ENCODE measurements around the gene SRGAP2B.
"Not testable (repeated sequence)": the region's sequence is repeated elsewhere in the genome, so short reads cannot be mapped to it uniquely, and the experiment has no call there.

The SRGAP2B gene

DNA sequence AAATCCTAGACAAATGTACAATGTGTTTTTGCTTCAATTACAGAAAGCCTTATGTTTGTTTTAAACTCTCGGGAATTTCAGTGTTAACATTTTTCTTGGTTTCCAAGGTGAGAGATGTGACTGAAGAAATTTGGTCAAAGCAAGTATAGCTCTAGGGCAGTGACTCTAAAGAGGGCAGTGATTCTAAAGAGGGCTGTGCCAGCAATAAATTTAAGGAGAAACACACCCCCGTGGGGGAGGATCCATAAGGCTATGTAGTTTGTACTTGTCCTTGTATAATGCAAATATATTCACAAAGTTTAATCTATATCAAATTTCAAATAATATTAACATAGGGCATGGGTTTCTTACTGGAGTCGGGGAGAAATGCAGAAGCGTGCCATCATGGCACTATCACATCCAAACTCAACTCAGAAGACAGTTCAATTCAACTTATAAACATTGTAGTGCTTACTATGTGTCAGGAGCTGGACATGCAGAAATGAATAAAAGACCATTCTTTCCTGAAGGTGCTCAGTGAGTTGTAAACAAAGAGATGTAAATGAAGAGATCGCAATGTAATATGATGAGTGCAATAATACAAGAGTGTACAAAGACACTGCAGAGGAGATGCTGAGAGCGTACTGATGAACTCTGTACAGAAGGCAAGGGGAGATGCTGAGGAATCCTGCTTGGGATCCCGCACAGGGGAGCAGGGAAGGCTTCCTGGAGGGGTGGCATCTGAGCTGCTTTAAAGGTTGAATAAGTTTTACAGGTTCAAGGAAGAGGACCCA is 12.5 kb downstream of the SRGAP2B start:
- DNase-seq = not testable (repeated sequence)

- DNase-seq = not testable (repeated sequence)
These were observed 14.9 kb downstream of the SRGAP2B start for GRCh38 chr1:145080193-145080592.

- peak; percentile 1 to 5 for DNase-seq
These were observed 15.4 kb downstream of the SRGAP2B start for GRCh38 chr1:145079737-145080136.

DNA sequence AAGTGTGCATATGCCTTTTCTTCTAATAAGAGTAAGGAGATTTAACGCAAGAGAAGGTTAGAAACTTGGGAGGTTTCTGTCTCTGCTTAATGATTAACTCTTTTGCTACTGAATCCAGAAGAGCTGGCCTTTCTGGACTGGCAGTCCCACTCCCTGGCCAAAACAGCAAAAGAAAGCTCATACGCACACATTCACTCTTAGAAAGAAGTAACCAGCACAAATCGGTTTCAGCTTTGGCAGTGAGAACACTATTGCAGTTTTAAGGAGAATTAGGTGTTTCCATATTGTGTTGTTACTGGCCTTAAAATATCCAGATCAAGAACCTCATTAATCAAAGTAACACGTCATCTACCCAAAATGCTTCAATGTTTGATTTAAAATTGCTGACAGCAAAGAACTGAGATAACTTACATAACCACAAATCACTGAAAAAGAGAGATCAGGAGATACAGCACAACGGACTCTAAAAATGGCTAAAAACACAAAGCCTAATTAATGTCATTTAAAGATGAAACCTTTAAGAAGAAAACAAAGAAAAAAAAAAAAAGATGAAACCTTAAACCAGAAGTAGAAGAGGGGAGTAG is 16.2 kb downstream of the SRGAP2B start:
- not testable (repeated sequence) for DNase-seq

- not testable (repeated sequence) for DNase-seq
These were observed 17.0 kb downstream of the SRGAP2B start for GRCh38 chr1:145077872-145078786.

DNA sequence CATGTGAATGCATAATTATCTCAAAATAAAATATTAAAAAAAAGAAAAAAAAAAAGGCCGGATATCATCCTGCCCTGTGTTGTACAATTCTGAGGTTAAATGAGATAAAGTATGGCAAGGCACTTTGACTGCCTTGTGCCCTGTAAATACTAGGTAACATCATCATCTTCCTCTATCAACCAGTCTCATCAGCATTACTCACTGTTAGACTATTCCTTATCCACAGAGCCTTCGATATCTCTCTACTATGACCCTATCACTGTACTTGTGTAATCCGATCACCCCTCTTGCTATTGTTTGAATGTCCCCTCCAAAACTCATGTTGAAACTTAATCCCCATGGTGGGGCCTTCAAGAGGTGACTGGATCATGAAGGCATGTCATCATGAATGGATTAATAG is 18.3 kb downstream of the SRGAP2B start:
- DNase-seq = not testable (repeated sequence)

DNA sequence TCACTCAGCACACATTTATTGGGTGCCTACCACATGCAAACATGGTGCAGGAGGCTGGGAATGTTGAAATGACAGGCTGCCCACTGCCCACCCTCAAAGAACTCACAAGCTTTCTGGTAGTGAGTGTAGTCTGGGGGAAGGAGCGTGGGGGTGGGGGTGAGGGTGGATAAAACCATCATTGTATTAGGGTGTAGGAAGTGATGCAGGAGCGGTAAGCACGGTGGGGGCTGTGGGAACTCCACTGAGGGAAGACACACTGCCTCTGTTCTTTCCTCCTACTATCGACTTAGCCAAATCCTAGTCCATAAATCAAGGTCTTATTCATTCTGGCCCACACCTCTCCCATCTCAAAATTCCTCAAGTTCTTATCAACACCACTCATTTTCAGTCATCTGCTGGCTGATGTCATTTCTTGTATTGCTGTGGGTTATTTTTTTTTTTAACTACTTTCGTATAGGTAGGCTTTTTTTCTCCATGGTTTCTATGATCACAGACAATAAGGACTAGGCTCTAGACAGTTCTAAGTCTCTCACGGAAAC is 21.0 kb downstream of the SRGAP2B start:
- not testable (repeated sequence) for DNase-seq

- DNase-seq = not testable (repeated sequence)
These were observed 23.6 kb downstream of the SRGAP2B start for GRCh38 chr1:145071569-145071968.

DNA sequence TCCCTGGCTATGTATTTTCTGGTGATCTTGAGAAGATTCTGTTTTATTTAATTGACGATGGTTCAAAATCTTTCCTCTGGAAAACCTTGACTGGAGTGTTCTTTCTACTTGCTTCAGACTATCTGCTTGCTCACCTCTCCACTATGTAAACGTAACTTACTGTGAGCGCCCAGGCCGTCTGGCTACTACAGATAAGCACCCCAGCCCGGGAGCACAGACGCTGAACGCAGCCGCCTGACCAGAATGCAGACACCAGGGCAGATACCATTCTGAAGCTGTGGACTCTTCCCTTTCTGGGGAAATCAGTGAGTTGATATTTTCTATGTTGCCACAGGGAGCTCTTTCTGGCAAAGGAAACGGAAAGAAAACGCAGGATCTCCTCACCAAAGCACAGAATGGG is 28.6 kb downstream of the SRGAP2B start:
- DNase-seq = not testable (repeated sequence)

- DNase-seq = not testable (repeated sequence)
These were observed 29.8 kb downstream of the SRGAP2B start for GRCh38 chr1:145065194-145065826.

DNA sequence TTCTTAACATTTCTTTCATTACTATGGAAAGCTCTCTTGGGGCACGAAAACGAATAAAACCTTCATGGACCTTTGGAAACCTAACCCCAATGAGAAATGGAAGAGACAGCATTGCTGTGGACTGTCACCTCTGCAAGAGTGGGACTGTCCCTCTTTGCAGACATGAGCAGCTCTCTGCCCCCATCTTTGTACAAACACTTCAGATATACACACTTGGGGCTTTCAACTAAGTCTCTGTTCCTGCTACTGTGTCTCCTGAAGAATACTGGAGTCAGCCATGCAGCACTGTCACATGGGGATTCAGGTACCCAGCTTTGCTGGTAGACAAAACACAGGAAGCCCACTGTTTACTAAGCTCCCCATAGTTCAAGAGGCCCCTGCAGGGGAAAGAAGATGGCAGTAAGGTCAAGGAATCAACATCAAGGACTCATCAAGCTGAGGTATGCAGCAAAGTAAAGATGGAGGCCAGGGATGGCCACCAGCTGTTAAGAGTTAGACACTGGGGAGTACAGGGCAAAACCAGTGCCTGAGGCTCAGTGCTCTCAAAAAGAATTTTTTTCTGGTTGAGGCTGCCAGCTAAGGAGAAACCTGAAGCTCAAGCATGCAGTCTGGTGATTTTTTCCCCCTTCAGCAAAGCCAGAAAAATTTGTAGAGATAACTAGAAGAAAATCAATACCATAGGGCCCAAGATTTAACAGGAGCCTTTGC is 31.0 kb downstream of the SRGAP2B start:
- DNase-seq = not testable (repeated sequence)

DNA sequence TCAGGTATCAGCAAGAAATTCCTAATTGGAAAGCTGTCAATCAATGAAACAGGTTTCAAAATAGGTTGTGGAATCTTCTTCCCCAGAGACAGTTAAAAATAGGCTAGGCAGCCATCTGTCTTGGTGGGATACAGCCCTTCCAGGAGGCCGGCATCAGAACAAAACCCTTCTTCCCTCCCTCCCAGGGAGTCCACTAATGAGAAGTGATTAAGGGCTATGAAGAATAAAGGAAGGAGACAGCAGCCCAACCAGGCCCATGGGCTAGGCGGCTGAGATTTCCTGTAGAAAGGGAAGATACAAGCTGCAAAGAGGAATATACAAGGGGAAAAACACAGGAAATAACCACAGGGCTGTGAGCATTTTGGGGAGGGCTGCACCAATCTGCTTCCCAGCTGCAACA is 31.8 kb downstream of the SRGAP2B start:
- not testable (repeated sequence) for DNase-seq

GRCh38 chr1:145058184-145058583 is 36.9 kb downstream of the SRGAP2B start:
- DNase-seq = peak; percentile 2 to 25

DNA sequence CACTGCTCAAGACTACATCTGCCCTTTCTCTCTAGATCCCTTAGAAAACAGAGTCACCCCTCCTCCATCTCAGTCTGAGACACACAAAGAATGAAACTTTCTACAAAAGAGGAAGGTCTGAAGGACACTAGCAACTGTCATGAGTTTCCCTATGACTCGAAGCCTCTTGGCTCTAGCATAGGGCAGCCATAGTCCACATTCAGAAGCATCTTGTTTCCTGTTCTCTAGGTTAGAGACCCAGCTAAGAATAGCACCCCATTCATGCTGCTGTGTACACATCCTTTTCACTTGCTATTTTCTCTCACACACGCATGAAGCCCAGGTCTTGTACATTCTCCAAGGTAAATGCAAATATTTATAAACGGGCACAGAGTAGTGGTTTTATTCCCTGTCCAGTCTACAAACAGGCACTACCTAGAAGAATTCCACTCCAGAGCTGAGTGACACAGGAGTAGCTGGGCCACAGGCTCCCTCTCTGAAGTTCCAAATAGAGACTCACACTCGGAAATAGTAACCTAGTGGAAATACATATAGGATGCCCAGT is 39.8 kb downstream of the SRGAP2B start:
- DNase-seq = not testable (repeated sequence)

- DNase-seq = not testable (repeated sequence)
These were observed 41.7 kb downstream of the SRGAP2B start for GRCh38 chr1:145053428-145053827.

- not testable (repeated sequence) for DNase-seq
These were observed 42.9 kb downstream of the SRGAP2B start for GRCh38 chr1:145052019-145052776.

DNA sequence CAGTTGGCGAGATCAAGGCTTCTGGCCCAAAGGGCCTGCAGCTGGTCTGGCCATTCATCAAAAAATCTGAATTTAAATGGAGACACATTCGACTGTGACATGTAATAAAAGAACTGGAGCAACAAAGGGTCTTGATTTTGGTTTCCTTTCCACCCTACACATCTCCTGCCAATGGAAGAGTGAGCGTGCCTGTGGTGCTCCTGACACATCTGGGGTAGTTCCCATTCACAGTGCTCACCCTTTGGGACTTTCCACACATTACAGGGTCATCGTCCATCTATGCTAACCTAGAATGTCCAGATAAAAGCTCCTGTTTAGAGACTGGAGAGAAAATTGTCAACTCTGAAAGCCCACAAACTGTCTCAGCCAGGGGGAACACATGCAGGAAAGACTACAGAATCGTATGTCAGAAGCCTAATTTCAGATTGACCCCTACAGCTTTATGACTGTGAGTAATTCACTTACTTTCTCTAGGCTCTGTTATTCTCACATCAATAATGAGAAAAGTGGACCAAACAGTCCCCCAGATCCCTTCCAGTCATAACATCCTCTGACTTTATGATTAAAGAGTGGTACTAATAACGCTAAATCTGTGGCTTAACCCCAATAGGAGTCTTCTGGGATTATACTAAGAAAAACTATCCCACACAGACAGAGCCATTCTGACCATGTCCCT is 46.8 kb downstream of the SRGAP2B start:
- DNase-seq = not testable (repeated sequence)

GRCh38 chr1:145047553-145047952 is 47.6 kb downstream of the SRGAP2B start:
- DNase-seq = not testable (repeated sequence)

- DNase-seq = not testable (repeated sequence)
These were observed 49.4 kb downstream of the SRGAP2B start for GRCh38 chr1:145045571-145046273.

Data from CD4-positive, alpha-beta T cell treated with Interferon alpha-2 for 1 hour (primary cell).